OCI-LY1 (cell line): ENCODE results near the gene ABCD3.

Source experiments
- H2AFZ ChIP-seq: fragments of 200-600 bp; sonication (generic), shearing (Covaris generic); 2 replicates; pipeline ENCODE4 v1.6.0; 2014; ENCODE audit warnings: antibody characterized with exemption, mild to moderate bottlenecking, low read length
- H3F3A ChIP-seq: fragments of 200-600 bp; sonication (generic), shearing (Covaris generic); 2 replicates; pipeline ENCODE4 v1.6.0; 2014; ENCODE audit warnings: mild to moderate bottlenecking, antibody characterized with exemption, low read length, moderate library complexity; ENCODE audit not compliant: insufficient read depth
- H3K27ac ChIP-seq: fragments of 200-600 bp; sonication (generic); 2 replicates; pipeline ENCODE4 v1.5.1; 2014; ENCODE audit warnings: low read length, mixed run types, mild to moderate bottlenecking, low read depth; ENCODE audit not compliant: poor library complexity, severe bottlenecking
- H3K27me3 ChIP-seq: fragments of 200-600 bp; sonication (generic); 2 replicates; pipeline ENCODE4 v1.6.0; 2014; ENCODE audit warnings: antibody characterized with exemption, mild to moderate bottlenecking, low read length, moderate library complexity; ENCODE audit not compliant: insufficient read depth
- H3K36me3 ChIP-seq: fragments of 200-600 bp; sonication (generic); 2 replicates; pipeline ENCODE4 v1.6.1; 2014; ENCODE audit warnings: mild to moderate bottlenecking, antibody characterized with exemption, low read length, moderate library complexity, mixed read lengths; ENCODE audit not compliant: insufficient read depth
- H3K4me1 ChIP-seq: fragments of 200-600 bp; sonication (generic); 2 replicates; pipeline ENCODE4 v1.5.1; 2014; ENCODE audit warnings: mild to moderate bottlenecking, low read length, moderate library complexity; ENCODE audit not compliant: insufficient read depth, severe bottlenecking
- H3K4me2 ChIP-seq: fragments of 200-600 bp; sonication (generic), shearing (Covaris generic); 2 replicates; pipeline ENCODE4 v1.6.1; 2014; ENCODE audit warnings: low read length
- H3K4me3 ChIP-seq: fragments of 200-600 bp; sonication (generic); 2 replicates; pipeline ENCODE4 v1.5.1; 2014; ENCODE audit warnings: low read length, low read depth, mild to moderate bottlenecking, mixed read lengths; ENCODE audit not compliant: poor library complexity, severe bottlenecking
- H3K79me2 ChIP-seq: fragments of 200-600 bp; shearing (Covaris generic); 2 replicates; pipeline ENCODE4 v1.6.1; 2016; ENCODE audit warnings: mixed run types, low read length, mixed read lengths; ENCODE audit not compliant: insufficient read depth
- H3K9ac ChIP-seq: fragments of 200-600 bp; sonication (generic), shearing (Covaris generic); 2 replicates; pipeline ENCODE4 v1.6.1; 2014; ENCODE audit warnings: mild to moderate bottlenecking, low read length, mixed read lengths
- H3K9me2 ChIP-seq: fragments of 200-600 bp; sonication (generic), shearing (Covaris generic); 2 replicates; pipeline ENCODE4 v1.6.1; 2014; ENCODE audit warnings: low read depth, mild to moderate bottlenecking, low read length, mixed read lengths
- H3K9me3 ChIP-seq: fragments of 200-600 bp; shearing (Covaris generic); 2 replicates; pipeline ENCODE4 v1.6.1; 2014; ENCODE audit warnings: low read length, mixed read lengths
- H4K20me1 ChIP-seq: fragments of 200-600 bp; sonication (generic), shearing (Covaris generic); 2 replicates; pipeline ENCODE4 v1.6.0; 2016; ENCODE audit warnings: mild to moderate bottlenecking, low read length; ENCODE audit not compliant: insufficient read depth
- EZH2 ChIP-seq: fragments of 200-600 bp; sonication (generic), shearing (Covaris generic); IDR thresholded peaks from 2 replicates; pipeline ENCODE4 v1.8.0; 2017; ENCODE audit warnings: borderline replicate concordance, mixed run types, mild to moderate bottlenecking, antibody characterized with exemption, low read length, moderate library complexity, mixed read lengths
- TF ChIP-seq, protein P1 (sequence below): fragments of 200-600 bp; sonication (generic), shearing (Covaris generic); IDR thresholded peaks from 2 replicates; pipeline ENCODE4 v1.5.1; 2017; ENCODE audit warnings: mild to moderate bottlenecking, antibody characterized with exemption, low read length, moderate library complexity, mixed read lengths

ABCD3 gene

DNA sequence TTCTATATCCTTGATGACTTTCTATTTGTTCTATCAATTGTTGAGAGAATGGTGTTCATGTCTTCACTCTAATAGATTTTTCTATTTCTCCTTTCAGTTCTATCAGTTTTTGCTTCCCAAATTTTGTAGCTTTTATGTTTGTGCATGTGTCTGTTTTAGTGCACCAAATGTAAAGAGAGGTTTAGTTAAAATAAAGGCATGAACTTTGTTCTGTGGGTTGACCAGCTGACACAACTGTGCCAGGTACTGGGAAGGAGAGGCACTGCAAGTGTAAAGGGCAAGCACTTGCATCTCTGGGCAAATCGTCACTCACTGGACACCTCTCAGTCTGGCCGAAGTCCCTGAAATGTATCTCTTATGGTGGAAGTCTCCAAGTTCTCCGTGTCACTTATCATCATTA, 38.6 kb upstream of the ABCD3 start:
- Histone ChIP-seq H3K4me3 (no peak overlapping the region), H3K9me3 (no peaks in the 10 kb centered on the region), H3F3A (no peaks in the 10 kb centered on the region), H3K36me3 (no peaks in the 10 kb centered on the region), H3K27me3 (no peaks in the 10 kb centered on the region), H3K4me1 (peaks cover 3% of the 10 kb centered on the region), H3K4me2 (no peak overlapping the region), H3K9ac (no peak overlapping the region), H3K27ac (no peak overlapping the region), H4K20me1 (no peaks in the 10 kb centered on the region), H3K9me2 (no peaks in the 10 kb centered on the region), H3K79me2 (no peaks in the 10 kb centered on the region), H2AFZ (no peak overlapping the region)
- TF ChIP-seq, protein P1, sequence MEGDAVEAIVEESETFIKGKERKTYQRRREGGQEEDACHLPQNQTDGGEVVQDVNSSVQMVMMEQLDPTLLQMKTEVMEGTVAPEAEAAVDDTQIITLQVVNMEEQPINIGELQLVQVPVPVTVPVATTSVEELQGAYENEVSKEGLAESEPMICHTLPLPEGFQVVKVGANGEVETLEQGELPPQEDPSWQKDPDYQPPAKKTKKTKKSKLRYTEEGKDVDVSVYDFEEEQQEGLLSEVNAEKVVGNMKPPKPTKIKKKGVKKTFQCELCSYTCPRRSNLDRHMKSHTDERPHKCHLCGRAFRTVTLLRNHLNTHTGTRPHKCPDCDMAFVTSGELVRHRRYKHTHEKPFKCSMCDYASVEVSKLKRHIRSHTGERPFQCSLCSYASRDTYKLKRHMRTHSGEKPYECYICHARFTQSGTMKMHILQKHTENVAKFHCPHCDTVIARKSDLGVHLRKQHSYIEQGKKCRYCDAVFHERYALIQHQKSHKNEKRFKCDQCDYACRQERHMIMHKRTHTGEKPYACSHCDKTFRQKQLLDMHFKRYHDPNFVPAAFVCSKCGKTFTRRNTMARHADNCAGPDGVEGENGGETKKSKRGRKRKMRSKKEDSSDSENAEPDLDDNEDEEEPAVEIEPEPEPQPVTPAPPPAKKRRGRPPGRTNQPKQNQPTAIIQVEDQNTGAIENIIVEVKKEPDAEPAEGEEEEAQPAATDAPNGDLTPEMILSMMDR: no peak
- TF ChIP-seq EZH2: no peak

DNA sequence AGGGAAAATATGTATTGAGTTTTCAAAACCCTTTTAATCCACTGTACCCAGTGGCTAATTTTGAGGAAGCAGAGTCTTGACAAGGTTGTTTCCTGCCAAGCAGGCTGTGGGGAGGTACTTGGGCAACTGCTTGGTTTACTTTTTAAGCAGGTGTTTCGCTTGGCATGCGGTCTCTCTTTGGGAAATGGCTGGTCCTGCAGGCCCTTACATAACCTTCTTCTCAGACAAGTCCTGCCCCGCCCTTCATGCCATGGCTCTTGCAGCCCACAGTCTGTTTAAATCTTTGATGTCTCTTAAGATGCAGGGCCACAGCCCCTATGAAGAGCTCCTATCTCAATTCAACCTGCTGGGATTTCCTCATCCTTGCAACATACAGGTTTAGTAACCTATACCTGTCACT, 36.0 kb upstream of the ABCD3 start:
- Histone ChIP-seq H3K9me3 (no peaks in the 10 kb centered on the region), H3K27me3 (no peaks in the 10 kb centered on the region), H2AFZ (no peak overlapping the region), H3K4me1 (peaks cover 8% of the 10 kb centered on the region), H3K4me2 (no peak overlapping the region), H3K9ac (no peak overlapping the region), H4K20me1 (no peaks in the 10 kb centered on the region), H3K27ac (no peak overlapping the region), H3K4me3 (no peak overlapping the region), H3K9me2 (no peaks in the 10 kb centered on the region), H3K79me2 (no peaks in the 10 kb centered on the region), H3F3A (no peaks in the 10 kb centered on the region), H3K36me3 (no peaks in the 10 kb centered on the region)
- TF ChIP-seq, protein P1: no peak
- no peak for TF ChIP-seq EZH2

DNA sequence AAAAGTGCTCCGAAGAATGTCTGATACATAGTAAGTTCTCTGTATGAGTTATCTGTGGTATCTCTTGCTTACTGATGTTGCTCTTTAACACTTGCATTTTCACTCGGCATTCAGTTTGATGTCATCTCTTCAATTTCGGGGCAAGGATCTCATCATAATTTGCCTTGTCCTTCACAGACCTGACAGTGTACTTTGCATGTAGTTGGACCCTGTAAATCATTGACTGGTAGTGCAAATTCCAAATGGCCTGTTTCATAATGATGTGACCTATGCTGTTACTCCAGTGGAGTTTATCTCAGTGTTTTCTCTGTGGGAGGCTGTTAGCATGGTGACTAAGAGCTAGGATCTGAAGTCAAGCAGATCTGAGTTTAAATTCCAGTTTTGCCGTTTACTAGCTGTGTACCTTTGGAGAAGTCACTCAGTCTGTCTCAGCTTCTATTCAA, 34.2 kb upstream of the ABCD3 start:
- Histone ChIP-seq H2AFZ (no peak overlapping the region), H3K4me1 (peaks cover 8% of the 10 kb centered on the region), H3K27me3 (no peaks in the 10 kb centered on the region), H3K4me3 (no peak overlapping the region), H3K27ac (no peak overlapping the region), H3K9me3 (no peaks in the 10 kb centered on the region), H3K9ac (no peak overlapping the region), H3K79me2 (no peaks in the 10 kb centered on the region), H4K20me1 (no peaks in the 10 kb centered on the region), H3K36me3 (no peaks in the 10 kb centered on the region), H3F3A (no peaks in the 10 kb centered on the region), H3K9me2 (no peaks in the 10 kb centered on the region), H3K4me2 (no peak overlapping the region)
- TF ChIP-seq, protein P1: no peak
- TF ChIP-seq EZH2: no peak
